ENCODE data around the gene PCNX1. TPM values are rescaled to one million over a fixed set of nuclear protein-coding genes. Genes with fewer than 3 reads are reported as not detected.

The PCNX1 gene
- total and polyA plus RNA-seq, 9 of the 15 experiments (the other 6 are each of a cell fraction or from before 2014, with no cell fraction given) = 0.30 to 4.5 (median 2.3) TPM

DNA sequence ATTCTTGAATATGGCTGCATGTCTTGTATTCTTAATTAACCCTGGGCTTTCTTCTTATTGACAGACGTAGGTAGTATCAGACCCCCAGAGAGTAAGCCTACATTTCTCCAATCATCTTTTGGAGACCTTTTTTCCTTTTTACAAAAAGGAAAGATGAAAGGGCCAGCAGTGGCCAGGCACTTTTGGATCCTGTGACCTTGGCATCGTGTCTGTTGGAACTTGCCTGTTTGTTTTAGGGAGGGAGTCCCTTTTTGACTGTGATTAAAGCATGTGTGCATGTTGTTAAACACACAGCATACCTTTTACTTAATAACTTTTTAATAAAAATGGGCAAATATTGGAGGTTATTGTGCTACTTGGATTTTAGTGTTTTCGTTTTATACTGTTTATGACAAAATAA is 57.2 kb downstream of the PCNX1 start:
- Histone ChIP-seq H3K9me1 (ENCODE audit: control insufficient read depth, insufficient read depth, low read length) (no peaks in the 10 kb centered on the region), H4K20me1 (replicated peaks; ENCODE audit: control insufficient read depth, insufficient read depth, low read length) (no peaks in the 10 kb centered on the region), H3K4me3 (no peak overlapping the region), H3K27ac (ENCODE audit: extremely low read depth, low read depth, low read length) (no peak overlapping the region), H3K9me3 (replicated peaks; ENCODE audit: control insufficient read depth, insufficient read depth, low read depth, low read length) (no peaks in the 10 kb centered on the region), H3K79me2 (ENCODE audit: control insufficient read depth, insufficient read depth, low read length) (no peaks in the 10 kb centered on the region), H2AFZ (ENCODE audit: low read depth, low read length) (no peak overlapping the region), H3K9ac (ENCODE audit: insufficient read depth in 1 of 2, low read depth in 2 of 2, low read length in 2 of 2) (no peak overlapping the region), H3K4me1 (replicated peaks in 1 of 2; ENCODE audit: control insufficient read depth in 2 of 2, insufficient read depth in 2 of 2, low read length in 2 of 2) (no peaks in the 10 kb centered on the region), H3K4me2 (ENCODE audit: insufficient read depth, low read length) (no peak overlapping the region), H3K36me3 (ENCODE audit: control insufficient read depth, insufficient read depth, low read length) (no peaks in the 10 kb centered on the region), H3K27me3 (ENCODE audit: control insufficient read depth in 2 of 2, insufficient read depth in 2 of 2, low read length in 2 of 2) (no peaks in the 10 kb centered on the region)
- no peak for DNase-seq (ENCODE audit: extremely low read depth in 1 of 4, low spot score in 3 of 4)
- intact Hi-C loops (cut with micrococcal nuclease) (no loop called here), in situ Hi-C loops (cut with MboI) (no loop called here)
- no peak for FAIRE-seq
- 24% methylated on average over 3 of the region's 3 CpGs for WGBS (ENCODE audit: insufficient coverage, low coverage, missing lambda C conversion rate)
- no TSS peak for BruUV-seq (replicated peaks)
- ChIA-PET POLR2A (no interaction called here), CTCF (ENCODE audit: low intra/inter-chr PET ratio) (no interaction called here)
- TF ChIP-seq, protein P1, sequence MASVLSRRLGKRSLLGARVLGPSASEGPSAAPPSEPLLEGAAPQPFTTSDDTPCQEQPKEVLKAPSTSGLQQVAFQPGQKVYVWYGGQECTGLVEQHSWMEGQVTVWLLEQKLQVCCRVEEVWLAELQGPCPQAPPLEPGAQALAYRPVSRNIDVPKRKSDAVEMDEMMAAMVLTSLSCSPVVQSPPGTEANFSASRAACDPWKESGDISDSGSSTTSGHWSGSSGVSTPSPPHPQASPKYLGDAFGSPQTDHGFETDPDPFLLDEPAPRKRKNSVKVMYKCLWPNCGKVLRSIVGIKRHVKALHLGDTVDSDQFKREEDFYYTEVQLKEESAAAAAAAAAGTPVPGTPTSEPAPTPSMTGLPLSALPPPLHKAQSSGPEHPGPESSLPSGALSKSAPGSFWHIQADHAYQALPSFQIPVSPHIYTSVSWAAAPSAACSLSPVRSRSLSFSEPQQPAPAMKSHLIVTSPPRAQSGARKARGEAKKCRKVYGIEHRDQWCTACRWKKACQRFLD (CRISPR knock-in tag; IDR thresholded peaks at IDR 0.05) = no peak
- TF ChIP-seq PHF20 (IDR thresholded peaks at IDR 0.05; ENCODE audit: partially characterized antibody) (no peak), CBX5 (IDR thresholded peaks at IDR 0.05; ENCODE audit: borderline replicate concordance, low read depth) (no peak), SAP30 (IDR thresholded peaks at IDR 0.05; ENCODE audit: borderline replicate concordance, insufficient read depth, low read depth, low read length, poor library complexity, severe bottlenecking) (no peak), NCOA6 (IDR thresholded peaks at IDR 0.05) (no peak)
- ATAC-seq = no peak
